HG02798 (cell line): Measurements from ENCODE around the gene LMOD2.
"Not testable (repeated sequence)": the region's sequence is repeated elsewhere in the genome, so short reads cannot be mapped to it uniquely, and the experiment has no call there.

Source experiments
- ATAC-seq: cut with Tn5 transposase; IDR thresholded peaks from one replicate; pipeline ENCODE4 v1.9.1; 2021; ENCODE audit warnings: mild to moderate bottlenecking; ENCODE audit not compliant: unreplicated experiment, poor library complexity

The LMOD2 gene, protein sequence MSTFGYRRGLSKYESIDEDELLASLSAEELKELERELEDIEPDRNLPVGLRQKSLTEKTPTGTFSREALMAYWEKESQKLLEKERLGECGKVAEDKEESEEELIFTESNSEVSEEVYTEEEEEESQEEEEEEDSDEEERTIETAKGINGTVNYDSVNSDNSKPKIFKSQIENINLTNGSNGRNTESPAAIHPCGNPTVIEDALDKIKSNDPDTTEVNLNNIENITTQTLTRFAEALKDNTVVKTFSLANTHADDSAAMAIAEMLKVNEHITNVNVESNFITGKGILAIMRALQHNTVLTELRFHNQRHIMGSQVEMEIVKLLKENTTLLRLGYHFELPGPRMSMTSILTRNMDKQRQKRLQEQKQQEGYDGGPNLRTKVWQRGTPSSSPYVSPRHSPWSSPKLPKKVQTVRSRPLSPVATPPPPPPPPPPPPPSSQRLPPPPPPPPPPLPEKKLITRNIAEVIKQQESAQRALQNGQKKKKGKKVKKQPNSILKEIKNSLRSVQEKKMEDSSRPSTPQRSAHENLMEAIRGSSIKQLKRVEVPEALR

DNA sequence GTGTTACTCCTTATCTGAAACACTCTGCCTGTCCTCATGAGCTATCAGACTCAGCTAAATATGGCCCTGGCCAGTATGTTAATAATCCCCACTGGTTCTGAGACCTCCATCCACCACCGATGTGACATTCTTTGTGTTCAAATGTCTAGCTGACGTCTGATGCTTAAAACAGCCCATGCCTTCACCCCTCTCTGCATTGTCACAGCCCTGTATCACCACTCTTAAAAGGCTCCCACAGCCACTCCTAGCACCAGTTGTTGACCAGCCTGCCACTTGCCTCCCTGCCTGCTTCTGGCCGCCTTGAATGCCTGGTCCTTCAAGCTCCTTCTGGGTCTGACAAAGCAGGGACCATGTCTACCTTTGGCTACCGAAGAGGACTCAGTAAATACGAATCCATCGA is at the start of gene LMOD2:
LMOD2 (plus strand) TSS at position 253 of the 400 bp plus-strand sequence; CDS start at position 351, 98 bp downstream.
- ATAC-seq, result no peak

GRCh38 chr7:123607423-123607975 is 48.2 kb upstream of the LMOD2 start:
- no peak for ATAC-seq

- no peak for ATAC-seq
Observed at GRCh38 chr7:123608991-123609882, 46.4 kb upstream of the LMOD2 start.

DNA sequence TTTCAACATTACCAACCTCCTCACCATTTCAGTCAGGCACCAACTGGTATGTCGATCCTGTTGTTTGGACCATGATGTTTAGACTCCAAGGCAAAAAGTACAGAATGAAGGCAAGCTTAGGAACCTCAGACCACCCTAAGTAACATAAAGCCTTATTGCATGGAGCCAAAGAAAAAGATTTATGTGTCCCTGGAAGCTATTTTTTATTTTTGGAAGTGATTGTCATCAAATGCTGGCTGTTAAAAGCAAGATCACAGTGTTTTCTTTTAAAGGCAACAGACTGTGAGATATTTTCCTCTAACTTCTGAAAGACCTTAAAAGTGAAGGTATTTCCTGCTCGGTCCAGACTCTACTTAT is 45.8 kb upstream of the LMOD2 start:
- no peak for ATAC-seq

DNA sequence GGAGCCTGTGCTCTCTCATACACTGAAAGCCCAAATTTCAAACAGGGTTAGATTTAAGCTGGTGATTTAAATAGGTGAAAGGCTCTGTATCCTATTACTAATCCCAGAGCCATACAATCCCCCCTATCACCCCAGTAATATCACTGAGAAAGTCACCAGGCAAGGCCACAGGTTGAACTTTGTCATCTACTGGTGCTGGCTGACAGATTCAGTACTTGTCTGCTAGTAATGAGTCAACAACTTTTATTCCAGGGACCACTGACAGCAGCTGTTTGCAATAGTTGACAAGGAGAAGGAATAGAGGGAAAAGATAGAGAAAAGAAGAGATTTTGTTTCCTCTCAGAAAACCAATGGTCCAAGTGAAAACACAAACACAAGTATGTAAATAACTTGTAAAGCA is 43.6 kb upstream of the LMOD2 start:
- ATAC-seq, result no peak

DNA sequence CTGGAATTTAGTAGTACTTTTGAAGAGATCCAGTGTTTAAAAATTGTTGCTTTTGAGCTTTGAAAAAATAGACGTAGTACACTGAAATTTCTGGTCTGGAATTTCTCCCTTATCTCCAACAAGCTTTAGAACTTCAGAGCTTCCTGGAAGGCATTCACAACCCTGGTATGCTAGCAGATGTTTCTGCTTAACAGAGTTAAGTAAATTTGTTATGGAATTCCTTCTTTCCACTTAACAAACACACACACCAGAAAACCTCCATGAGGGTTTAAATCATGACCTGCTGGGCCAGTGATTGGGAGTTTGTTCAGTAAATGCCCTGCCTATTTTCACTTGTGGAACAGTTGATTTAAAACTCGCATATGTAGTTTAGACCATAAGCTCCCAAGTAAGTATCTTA is 40.3 kb upstream of the LMOD2 start:
- ATAC-seq, result no peak

DNA sequence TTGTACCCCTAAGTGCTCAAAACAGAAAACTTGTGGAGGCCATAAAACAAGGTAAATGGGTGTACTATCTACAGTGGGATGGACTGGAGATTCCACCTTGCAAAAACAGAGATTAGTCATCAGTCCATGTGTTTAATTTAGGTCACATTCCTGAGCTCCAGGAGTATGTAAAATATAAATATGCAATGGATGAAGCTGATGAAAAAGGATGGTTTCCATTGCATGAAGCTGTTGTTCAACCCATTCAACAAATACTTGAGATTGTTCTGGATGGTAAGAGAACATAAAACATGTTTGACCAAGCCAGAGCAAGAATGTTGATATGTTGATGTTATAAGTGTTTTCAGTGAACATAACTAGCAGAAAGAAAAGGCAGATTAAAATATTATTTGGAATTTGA is 39.4 kb upstream of the LMOD2 start:
- no peak for ATAC-seq

GRCh38 chr7:123621707-123622106 is 34.0 kb upstream of the LMOD2 start:
- ATAC-seq, result no peak

- no peak for ATAC-seq
Observed at GRCh38 chr7:123622660-123623386, 32.8 kb upstream of the LMOD2 start.

DNA sequence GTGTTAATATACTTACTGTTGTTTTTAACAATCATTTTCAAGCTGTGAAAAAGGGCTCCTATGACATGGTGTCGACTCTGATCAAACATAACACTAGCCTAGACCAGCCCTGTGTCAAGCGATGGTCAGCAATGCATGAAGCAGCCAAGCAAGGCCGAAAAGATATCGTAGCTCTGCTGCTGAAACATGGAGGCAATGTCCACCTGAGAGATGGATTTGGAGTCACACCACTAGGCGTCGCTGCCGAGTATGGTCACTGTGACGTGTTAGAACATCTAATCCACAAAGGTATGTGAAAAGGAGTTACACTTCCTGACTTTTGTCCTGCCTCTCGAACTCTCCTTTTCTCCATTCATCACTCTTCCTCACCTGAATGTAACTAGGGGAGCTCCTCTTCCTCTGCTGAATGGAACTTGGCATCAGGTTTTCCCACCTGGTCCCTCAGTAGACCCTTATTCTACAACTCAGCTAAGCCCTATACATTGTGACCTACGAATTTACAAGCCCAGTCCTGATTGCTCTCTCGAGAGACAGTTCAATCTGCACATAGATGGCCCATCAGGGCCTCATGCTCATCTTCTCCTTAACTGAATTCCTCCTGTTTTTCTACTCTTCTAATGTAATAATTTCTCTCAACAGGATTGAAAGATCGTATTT is 31.0 kb upstream of the LMOD2 start:
- ATAC-seq, result peak; percentile 96

DNA sequence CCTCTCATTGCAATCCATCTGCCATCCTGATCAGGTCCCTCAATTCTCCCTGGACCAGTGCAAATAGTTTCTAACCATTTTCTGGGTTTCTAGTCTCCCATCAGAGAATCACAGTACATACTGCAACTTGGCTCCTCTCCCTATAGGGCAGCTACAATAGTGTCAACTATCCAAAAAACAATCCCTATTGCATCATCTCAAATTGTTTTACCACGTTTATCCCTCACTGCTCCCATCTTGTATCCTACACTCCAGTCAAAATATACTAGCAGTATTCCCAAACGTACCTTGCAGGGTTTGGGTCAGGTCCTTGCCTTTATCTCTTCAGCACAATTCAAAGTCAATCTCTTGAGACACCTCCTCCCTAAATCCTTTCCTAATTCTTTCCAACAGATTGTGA is 30.4 kb upstream of the LMOD2 start:
- no peak for ATAC-seq

GRCh38 chr7:123627851-123628250 is 27.8 kb upstream of the LMOD2 start:
- ATAC-seq, result no peak

GRCh38 chr7:123628829-123629228 is 26.8 kb upstream of the LMOD2 start:
- ATAC-seq, result no peak

DNA sequence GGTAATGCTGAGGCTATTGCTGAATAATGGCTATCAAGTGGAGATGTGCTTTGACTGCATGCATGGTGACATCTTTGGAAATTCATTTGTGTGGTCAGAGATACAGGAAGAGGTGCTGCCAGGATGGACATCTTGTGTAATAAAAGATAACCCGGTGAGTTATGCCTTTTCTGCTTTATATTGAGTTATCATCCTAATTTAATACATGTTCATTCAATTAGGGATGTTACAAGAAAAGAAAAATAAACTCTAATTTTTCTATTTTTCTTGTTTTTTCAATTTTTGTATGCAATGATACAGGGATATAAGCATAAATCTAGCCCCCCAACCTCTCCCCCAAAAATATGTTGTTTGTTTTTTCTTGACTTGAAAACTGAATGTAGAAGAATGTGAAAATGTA is 26.4 kb upstream of the LMOD2 start:
- no peak for ATAC-seq

DNA sequence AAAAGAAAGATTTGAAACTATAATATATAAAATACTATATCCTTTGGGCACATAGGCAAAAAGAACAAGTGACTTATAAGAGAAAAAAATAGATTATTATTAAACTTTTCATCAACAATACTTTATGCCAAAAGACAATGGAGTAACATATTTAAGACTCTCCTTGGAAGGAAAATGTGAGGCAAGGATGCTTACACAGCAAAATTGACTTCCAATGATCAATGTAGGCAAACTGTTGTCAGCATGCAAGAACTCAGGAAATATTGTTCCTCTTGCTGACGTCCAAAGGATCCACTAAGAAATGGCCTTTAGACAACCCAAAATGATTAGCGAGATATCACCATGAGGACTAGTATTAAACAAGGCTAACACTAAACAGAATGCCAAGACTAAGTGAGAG is 22.9 kb upstream of the LMOD2 start:
- no peak for ATAC-seq

DNA sequence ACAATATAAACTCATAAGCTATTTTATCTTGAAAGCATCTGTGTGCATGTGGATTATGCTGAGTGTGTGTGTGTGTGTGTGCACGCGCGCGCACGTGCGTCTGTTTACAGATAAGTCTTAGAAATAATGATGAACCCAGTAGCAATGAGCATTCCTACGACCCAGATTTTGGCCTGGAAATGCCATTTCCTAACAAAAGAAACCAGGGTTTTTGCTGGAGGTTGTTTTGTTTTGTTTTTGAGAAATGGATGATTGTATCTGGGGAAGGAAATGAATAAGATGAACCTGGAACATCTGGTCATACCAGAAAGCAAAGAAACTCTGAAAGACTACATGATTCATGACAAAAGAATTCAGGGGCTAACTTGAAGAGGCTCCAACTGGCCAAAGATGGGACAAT is 22.1 kb upstream of the LMOD2 start:
- ATAC-seq, result no peak

GRCh38 chr7:123634011-123634573 is 21.6 kb upstream of the LMOD2 start:
- ATAC-seq, result not testable (repeated sequence)

DNA sequence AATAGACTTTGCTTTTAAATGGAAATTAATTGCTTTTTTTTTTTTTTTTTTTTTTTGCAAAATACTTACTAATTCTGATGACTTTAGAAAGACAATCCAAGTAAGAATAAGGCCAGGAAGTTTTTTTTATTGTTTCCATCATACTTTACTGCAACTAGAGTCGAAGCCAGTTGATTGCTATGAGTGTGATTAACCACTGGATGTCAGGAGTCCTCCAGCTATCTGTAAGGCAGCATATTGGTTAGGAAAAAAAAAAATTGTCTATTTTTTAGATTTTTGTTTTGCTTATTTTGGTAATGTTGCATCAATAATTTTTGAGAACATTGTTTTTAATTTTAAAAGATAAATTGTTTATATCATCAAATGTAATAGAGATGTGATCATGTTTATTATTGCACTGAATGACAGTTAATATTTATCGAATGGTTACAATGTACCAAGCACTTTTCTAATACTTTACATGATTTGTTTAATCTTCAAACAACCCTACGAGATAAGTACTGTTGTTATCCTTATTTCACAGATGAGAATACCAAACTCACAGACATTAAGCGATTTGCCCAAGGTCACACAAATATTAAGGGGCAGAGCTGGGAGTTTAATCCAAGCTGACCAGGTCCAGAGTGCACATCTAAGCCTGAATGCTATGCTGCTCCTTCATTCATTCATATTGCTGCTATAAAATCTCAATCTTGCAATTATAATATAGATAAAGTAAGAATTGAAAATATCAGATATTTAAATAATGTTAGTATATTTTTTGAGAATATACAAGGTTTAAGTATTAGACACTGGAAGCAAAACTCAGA is 19.9 kb upstream of the LMOD2 start:
- peak; percentile 52 for ATAC-seq

DNA sequence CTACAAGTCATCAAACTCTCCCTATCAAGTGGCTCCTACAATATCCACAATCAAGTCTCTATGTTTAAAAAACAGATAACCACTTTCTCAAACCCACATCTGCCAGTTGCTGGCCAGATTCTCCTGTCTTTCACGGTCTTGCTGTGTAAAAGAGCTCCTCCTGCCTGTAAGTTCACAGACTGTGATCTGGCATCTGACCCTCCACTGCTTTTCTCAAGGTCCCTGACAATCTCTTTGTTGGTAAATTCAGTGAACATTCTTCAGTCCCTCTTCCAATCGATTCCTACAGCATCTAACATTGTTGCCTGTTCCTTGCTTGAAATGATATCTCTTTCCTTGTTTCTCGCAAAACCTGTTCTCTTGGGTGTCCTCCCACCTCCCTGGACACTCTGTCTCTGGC is 18.5 kb upstream of the LMOD2 start:
- ATAC-seq, result no peak
